Measurements from ENCODE around the gene TSPAN3.

Gene TSPAN3

GRCh38 chr15:76996526-76997401 lies 74.1 kb downstream of the TSPAN3 start:
- peak overlapping the region; percentile 1 for H3K4me3 ChIP-seq (ENCODE audit: low read depth, low read length)
- no peak for TF ChIP-seq CTCF (IDR thresholded peaks at IDR 0.05; ENCODE audit: borderline replicate concordance, insufficient read depth, low read depth, low read length)

- no peak for TF ChIP-seq CTCF (IDR thresholded peaks at IDR 0.05; ENCODE audit: borderline replicate concordance, insufficient read depth, low read depth, low read length)
- peak overlapping the region; percentile 39 for H3K4me3 ChIP-seq (ENCODE audit: low read depth, low read length)
Measured at GRCh38 chr15:76996076-76996525, 74.8 kb downstream of the TSPAN3 start.

- peak within 1 kb of the TSS; percentile 39 for H3K4me3 ChIP-seq (ENCODE audit: low read depth, low read length)
- TF ChIP-seq CTCF (IDR thresholded peaks at IDR 0.05; ENCODE audit: borderline replicate concordance, insufficient read depth, low read depth, low read length), result no peak
Measured at GRCh38 chr15:76994971-76995945, 75.7 kb downstream of the TSPAN3 start, which contains the start of gene PSTPIP1. Gene PSTPIP1 (plus strand): TSS chr15:76995126. CDS start chr15:76995574, 448 bp downstream.

GRCh38 chr15:76994496-76994895 lies 76.4 kb downstream of the TSPAN3 start:
- no peak for TF ChIP-seq CTCF (IDR thresholded peaks at IDR 0.05; ENCODE audit: borderline replicate concordance, insufficient read depth, low read depth, low read length)
- H3K4me3 ChIP-seq (ENCODE audit: low read depth, low read length), result no peak overlapping the region

- no peak overlapping the region for H3K4me3 ChIP-seq (ENCODE audit: low read depth, low read length)
- TF ChIP-seq CTCF (IDR thresholded peaks at IDR 0.05; ENCODE audit: borderline replicate concordance, insufficient read depth, low read depth, low read length), result no peak
Measured at GRCh38 chr15:76994001-76994400, 76.9 kb downstream of the TSPAN3 start.

GRCh38 chr15:76993114-76993725 lies 77.7 kb downstream of the TSPAN3 start:
- no peak for TF ChIP-seq CTCF (IDR thresholded peaks at IDR 0.05; ENCODE audit: borderline replicate concordance, insufficient read depth, low read depth, low read length)
- H3K4me3 ChIP-seq (ENCODE audit: low read depth, low read length), result no peak overlapping the region
